GM12875 (cell line): ENCODE data around the gene ZGRF1.
A peak's percentile ranks its signal among the peaks of the same experiment; 100 is the strongest.
"Not testable (repeated sequence)": the region's sequence is repeated elsewhere in the genome, so short reads cannot be mapped to it uniquely, and the experiment has no call there.

Source experiments
- H3K4me3 ChIP-seq: one replicate; pipeline ENCODE4 v1.5.1; 2011; ENCODE audit warnings: low read depth, low read length, control low read depth
- TF ChIP-seq, protein P1 (sequence below): IDR thresholded peaks from 2 replicates; pipeline ENCODE4 v1.5.1; 2011; ENCODE audit warnings: low read depth, mild to moderate bottlenecking, control low read depth, inconsistent platforms, low read length, moderate library complexity, borderline replicate concordance; ENCODE audit not compliant: insufficient read depth

ZGRF1 gene

DNA sequence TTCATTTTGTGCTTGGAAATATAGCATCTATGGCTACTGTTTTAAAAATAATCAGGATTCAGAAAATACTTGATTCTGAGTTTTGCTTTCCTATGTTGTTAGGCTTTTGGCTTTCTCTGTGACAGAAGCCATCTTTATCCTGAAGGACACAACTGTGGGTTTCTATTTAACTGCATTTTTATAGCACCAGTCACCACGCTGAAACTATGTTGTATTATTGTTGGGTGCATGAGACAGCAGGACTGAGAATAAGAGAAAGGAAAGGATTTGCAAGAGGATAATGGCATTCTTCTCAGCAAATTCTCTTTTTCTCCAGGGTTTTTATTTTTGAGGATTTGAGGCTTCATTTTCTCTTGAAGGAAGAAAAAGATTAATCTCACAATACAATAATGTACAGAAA, 110.6 kb downstream of the ZGRF1 start:
- TF ChIP-seq, protein P1, sequence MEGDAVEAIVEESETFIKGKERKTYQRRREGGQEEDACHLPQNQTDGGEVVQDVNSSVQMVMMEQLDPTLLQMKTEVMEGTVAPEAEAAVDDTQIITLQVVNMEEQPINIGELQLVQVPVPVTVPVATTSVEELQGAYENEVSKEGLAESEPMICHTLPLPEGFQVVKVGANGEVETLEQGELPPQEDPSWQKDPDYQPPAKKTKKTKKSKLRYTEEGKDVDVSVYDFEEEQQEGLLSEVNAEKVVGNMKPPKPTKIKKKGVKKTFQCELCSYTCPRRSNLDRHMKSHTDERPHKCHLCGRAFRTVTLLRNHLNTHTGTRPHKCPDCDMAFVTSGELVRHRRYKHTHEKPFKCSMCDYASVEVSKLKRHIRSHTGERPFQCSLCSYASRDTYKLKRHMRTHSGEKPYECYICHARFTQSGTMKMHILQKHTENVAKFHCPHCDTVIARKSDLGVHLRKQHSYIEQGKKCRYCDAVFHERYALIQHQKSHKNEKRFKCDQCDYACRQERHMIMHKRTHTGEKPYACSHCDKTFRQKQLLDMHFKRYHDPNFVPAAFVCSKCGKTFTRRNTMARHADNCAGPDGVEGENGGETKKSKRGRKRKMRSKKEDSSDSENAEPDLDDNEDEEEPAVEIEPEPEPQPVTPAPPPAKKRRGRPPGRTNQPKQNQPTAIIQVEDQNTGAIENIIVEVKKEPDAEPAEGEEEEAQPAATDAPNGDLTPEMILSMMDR, result no peak

GRCh38 chr4:112523764-112524505, 112.8 kb downstream of the ZGRF1 start:
- TF ChIP-seq, protein P1, result peak; percentile 82
- peak overlapping the region; percentile 53 for H3K4me3 ChIP-seq

More for the DNA sequence above, 110.6 kb downstream of the ZGRF1 start:
- no peak overlapping the region for H3K4me3 ChIP-seq

- TF ChIP-seq, protein P1, result peak; percentile 37; the same call in 1 of the 2 replicates
- H3K4me3 ChIP-seq, result peak overlapping the region; percentile 53
Observed at GRCh38 chr4:112523008-112523721, 113.5 kb downstream of the ZGRF1 start.

GRCh38 chr4:112522431-112522830, 114.3 kb downstream of the ZGRF1 start:
- not testable (repeated sequence) for H3K4me3 ChIP-seq

GRCh38 chr4:112521123-112522023, 115.3 kb downstream of the ZGRF1 start:
- TF ChIP-seq, protein P1, result no peak
- H3K4me3 ChIP-seq, result peak overlapping the region; percentile 54

DNA sequence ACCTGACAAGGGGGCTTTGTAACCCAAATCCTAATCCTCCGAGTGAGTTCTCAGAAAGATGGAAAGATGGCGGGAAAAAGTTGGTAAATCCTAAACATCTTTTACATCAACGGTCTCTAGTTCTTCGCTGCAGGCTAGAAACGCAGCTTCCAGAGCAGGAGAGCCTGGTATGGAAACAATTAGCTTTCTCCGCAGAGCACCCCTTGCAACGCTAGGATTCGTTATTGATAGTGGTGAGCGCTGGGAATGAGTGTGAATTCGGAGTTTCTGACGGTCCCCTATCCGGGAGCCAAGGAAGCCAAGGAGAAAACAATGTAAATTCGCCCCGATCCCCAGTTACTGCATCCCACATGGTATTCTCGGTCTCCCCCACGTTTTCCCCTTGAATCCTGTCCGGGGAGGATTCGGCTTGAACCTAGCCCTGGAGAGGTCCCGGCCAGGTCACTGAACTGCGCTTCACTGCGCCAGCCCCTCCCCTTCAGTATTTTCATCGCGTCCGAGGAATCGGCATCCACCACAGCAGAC, 116.0 kb downstream of the ZGRF1 start:
- TF ChIP-seq, protein P1, result no peak
- H3K4me3 ChIP-seq, result peak overlapping the region; percentile 54
